HG03460 (cell line): ENCODE data around the gene ZBTB7C.

Source experiments
- ATAC-seq: cut with Tn5 transposase; IDR thresholded peaks from one replicate; pipeline ENCODE4 v1.9.1; 2021; ENCODE audit not compliant: unreplicated experiment

ZBTB7C gene

DNA sequence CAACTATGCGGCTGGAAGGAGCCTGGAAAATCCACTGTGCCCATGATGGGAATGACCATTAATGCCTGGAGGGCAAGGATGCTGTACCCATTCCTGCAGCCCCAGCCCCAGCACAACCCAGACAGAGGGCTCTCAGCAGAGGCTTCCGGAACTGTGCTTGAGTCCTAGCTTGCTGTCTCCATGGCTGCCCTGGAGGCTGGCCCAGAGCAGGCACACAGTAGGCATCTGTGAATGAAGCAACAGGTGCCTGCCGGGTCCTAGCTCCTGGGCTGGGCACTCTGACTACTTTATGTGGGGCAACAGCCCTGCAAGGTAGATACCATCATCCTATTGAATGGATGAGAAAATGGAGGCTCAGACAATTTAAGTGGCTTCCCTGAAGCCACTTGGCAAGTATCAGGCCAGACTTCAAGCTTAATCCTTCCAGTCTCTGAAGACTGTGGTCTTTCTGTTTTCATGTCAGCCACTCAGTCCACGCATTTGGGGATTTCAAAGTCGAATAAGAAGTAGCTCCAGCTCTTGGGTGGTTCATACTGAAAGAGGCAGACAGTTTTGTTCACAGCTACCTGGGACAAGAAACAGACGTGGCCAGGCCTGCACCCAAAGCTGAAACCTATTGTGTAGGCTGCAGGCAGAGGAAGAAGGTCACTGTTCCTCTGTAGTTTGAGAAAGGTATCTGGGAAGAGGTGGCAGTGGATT, 237.5 kb downstream of the ZBTB7C start:
- no peak for ATAC-seq

GRCh38 chr18:48170651-48171050, 238.5 kb downstream of the ZBTB7C start:
- no peak for ATAC-seq

- no peak for ATAC-seq
These were observed 240.3 kb downstream of the ZBTB7C start for GRCh38 chr18:48168861-48169260.

- ATAC-seq: no peak
These were observed 241.3 kb downstream of the ZBTB7C start for GRCh38 chr18:48167897-48168253.

- ATAC-seq: no peak
These were observed 242.8 kb downstream of the ZBTB7C start for GRCh38 chr18:48166336-48166875.

DNA sequence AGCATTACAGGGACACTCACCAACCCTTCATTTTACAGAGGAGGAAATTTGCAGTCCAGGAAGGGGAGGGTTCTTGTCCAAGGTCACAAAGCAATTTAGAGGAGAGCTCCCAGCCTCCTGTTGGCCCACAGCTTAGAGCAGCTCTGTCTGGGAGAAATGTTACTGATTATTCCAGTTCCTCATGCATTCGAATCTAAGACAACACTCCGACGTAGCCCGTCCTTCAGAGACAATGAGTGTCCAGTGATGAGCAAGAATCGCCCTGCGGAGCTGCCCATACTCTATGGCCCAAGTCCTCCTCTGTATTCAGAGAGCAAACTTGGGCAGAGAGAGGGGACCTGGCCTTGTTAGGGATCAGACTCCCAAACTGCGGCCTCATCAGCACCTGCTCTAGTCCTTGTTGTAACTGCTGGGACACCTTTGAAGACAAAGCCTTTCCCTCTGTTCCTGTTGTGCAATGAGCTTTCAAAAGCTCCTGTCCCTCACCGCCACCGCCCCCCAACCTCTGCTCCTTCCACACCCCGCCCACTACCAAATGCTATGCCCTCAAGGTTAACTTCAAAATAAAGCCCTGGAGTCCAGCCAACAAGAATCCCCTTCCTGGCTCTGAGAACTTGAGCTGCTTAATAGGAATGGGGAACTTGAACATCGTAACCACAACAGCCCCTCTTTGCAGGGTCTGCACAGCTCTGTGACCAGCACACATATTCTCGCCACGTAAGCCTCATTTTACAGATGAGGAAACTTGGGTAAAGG, 243.9 kb downstream of the ZBTB7C start:
- no peak for ATAC-seq

DNA sequence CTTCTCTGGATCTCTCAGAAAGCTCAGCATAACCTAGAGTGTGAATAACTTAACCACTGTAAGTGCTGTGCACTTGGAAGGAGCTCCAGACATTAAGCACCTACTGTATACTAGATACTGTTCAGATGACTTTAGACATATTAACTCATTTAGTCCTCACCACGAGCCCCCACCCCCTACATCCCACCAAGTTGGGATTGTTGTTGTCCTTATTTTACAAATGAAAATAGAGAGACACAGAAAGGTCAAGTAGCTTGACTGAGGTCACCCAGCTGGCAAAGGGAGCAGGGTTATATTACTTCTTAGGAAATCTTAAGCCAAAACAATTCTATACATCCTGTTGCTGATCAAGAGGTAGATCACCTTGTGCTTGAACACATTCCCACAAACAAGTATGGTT, 244.5 kb downstream of the ZBTB7C start:
- no peak for ATAC-seq

GRCh38 chr18:48164116-48164515, 245.1 kb downstream of the ZBTB7C start:
- ATAC-seq: no peak

- no peak for ATAC-seq
These were observed 245.5 kb downstream of the ZBTB7C start for GRCh38 chr18:48163738-48164115.

DNA sequence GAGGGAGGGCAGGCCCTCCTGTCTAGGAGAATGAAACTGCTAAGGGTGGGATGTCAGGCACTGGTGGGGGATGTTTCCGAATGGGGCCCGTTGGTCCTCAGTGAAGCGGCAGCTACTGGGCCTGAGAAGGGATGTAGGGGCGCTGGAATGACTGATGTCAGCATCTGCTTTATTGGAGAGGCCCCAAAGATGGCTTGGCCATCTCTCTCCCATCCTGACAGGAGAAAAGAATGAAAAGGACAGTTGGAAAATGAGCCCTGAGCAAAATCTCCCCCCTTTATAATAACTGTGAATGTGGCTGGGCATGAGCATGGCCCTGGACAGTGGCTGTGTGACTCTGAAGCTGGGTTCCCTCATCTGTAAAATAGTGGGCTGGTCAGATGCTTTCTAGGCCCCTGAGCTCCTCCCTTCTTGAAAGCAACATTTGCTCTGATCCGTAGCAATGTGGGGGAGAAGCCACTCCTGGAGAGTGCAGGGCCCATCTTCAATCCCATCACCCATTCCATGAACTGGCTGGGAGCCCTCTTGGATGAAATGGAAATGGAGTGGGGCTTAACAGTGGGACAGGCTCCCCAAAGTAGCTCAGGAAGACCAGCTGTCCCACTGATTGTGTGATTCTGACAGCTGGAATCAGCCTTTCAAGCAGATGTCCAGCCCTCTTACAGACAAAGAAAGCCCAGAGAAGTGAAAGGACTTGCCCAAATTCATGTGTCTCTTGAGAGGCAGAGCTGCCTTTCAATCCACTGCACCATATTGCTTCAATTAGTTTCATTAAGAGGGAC, 246.0 kb downstream of the ZBTB7C start:
- ATAC-seq: no peak

DNA sequence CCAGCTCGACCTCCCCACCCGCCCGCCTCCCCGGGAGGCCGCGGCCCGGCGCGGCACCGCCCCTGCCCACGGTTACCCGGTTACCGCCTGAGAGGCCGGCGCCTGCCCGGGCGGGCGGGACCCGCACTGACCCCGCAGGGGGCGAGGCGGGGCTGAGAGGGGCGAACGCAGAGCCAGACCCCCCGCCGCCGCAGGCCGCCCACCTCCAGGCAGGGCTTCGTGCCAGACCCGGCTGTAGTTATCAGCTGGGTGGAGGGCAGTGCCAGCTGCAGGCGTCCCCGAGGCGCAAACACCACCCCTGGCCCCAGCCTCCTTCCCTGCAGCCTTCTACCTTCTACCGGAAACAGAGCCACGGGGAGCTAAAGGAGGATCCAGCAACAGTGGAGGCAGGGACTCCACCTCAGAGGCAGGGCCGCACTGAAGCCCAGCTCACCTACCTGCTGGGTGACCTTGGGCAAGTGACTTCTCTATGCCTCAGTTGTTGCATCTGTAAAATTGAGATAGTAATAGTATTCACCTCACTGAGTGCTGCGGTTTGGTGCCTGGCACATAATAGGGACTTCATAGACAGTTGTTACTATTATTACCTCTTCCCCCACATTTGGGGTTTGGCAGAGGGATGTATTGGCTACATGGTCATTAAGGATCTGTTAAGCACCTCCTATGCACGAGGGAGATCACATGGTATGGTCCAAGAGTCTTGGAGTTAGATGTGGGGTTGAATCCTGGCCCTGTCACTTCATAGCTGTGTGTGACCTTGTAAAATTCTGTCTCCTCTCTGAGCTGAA, 247.1 kb downstream of the ZBTB7C start:
- ATAC-seq: peak; percentile 32

DNA sequence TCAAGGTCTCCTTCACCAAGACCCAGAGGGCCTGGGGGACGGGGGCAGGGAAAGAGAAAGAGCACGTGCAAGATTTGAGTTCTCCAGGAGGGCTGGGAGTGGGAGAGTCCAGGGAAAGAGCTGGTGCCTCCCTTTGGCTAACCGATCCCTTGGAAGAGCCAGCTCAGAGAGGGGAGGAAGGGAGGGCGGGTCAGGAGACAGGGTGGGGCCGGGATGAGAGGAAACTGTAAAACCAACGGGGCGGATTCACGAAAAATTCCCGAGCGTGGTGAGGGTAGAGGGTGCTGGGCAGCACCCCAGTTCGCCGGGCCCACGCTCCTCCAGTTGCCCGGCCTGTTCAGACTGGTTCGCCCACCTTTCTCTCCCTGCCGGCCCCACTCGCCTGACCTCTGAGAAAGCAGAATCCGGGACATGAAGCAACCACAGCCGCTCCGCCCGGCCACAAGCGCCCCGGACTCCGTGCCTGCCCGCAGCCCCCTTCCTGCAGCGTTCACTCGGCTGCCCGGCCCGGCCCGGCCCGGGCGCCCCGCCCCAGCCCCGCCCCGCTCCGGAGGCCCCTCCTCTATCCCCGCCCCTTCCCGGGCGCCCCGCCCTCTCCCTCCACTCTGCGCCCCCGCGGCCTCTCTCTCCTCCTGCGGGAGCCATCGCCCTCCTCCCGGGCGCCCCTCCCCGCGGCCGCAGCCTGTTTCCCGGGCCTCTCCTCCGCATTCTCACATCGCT, 247.8 kb downstream of the ZBTB7C start:
- ATAC-seq: peak; percentile 55

DNA sequence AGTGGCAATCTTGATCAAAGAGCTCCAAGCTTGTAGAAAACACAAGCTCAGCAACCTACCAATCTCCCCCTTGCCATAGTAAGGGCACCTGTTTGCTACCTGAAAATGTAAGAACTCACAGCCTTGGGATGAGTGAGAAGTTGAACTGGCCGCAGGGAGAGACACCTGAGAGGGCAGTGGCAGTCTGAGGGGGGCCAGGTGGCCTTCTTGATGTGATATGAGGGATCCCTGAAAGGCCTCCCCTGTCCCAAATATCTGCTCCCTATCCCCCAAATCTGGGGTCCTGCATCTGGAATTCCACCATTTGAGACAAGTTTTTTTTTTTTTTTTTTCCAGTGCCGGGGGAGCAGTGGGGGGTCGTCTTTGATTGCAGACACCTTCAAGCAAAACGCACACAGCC, 248.6 kb downstream of the ZBTB7C start:
- ATAC-seq: no peak

- no peak for ATAC-seq
These were observed 249.4 kb downstream of the ZBTB7C start for GRCh38 chr18:48159816-48160215.

- no peak for ATAC-seq
These were observed 250.5 kb downstream of the ZBTB7C start for GRCh38 chr18:48158721-48159120.

DNA sequence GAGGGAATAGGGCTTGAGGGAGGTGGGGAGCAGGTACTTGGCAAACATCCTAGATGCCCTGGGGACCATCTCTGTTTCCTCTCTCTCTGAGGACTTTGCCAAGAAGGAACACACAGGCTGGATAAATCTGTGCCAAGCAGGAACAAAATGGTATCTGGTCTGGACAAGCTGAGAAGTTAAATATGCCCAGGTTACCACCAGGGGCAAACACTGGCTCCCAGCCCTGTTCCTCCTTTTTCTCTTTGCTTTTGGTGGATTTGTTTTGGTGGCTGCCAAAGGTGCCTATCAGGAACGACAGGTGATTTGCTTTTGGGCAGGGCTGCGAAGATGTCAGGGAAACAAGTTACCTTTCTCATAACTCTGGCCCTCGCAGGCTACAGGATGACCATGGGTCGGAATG, 251.2 kb downstream of the ZBTB7C start:
- no peak for ATAC-seq

GRCh38 chr18:48155856-48156255, 253.3 kb downstream of the ZBTB7C start:
- no peak for ATAC-seq

- ATAC-seq: no peak
These were observed 254.4 kb downstream of the ZBTB7C start for GRCh38 chr18:48154828-48155227.

GRCh38 chr18:48153613-48154481, 255.3 kb downstream of the ZBTB7C start:
- no peak for ATAC-seq
